HG03432 (cell line): ENCODE results near the gene GPHN.
"Not testable (repeated sequence)": the region's sequence is repeated elsewhere in the genome, so short reads cannot be mapped to it uniquely, and the experiment has no call there.

Source experiments
- ATAC-seq: cut with Tn5 transposase; IDR thresholded peaks from one replicate; pipeline ENCODE4 v1.9.1; 2021; ENCODE audit warnings: mild to moderate bottlenecking, moderate library complexity; ENCODE audit not compliant: unreplicated experiment

Gene GPHN

GRCh38 chr14:66758031-66758613 lies 250.2 kb downstream of the GPHN start:
- no peak for ATAC-seq

GRCh38 chr14:66772146-66772545 lies 264.2 kb downstream of the GPHN start:
- no peak for ATAC-seq

GRCh38 chr14:66782853-66783252 lies 274.9 kb downstream of the GPHN start:
- no peak for ATAC-seq

GRCh38 chr14:66790101-66790500 lies 282.2 kb downstream of the GPHN start:
- ATAC-seq: no peak

- ATAC-seq: no peak
Measured at GRCh38 chr14:66802962-66803361, 295.0 kb downstream of the GPHN start.

- no peak for ATAC-seq
Measured at GRCh38 chr14:66804141-66804540, 296.2 kb downstream of the GPHN start.

GRCh38 chr14:66813636-66814035 lies 305.7 kb downstream of the GPHN start:
- ATAC-seq: no peak

- ATAC-seq: no peak
Measured at GRCh38 chr14:66815687-66816086, 307.7 kb downstream of the GPHN start.

GRCh38 chr14:66824251-66824650 lies 316.3 kb downstream of the GPHN start:
- no peak for ATAC-seq

GRCh38 chr14:66827182-66827581 lies 319.2 kb downstream of the GPHN start:
- no peak for ATAC-seq

- no peak for ATAC-seq
Measured at GRCh38 chr14:66831173-66831572, 323.2 kb downstream of the GPHN start.

- ATAC-seq: no peak
Measured at GRCh38 chr14:66833816-66834215, 325.9 kb downstream of the GPHN start.

- not testable (repeated sequence) for ATAC-seq
Measured at GRCh38 chr14:66837436-66837835, 329.5 kb downstream of the GPHN start.

GRCh38 chr14:66842911-66843512 lies 335.1 kb downstream of the GPHN start:
- ATAC-seq: no peak

- ATAC-seq: no peak
Measured at GRCh38 chr14:66850258-66850888, 342.4 kb downstream of the GPHN start.

- ATAC-seq: no peak
Measured at GRCh38 chr14:66853311-66853710, 345.4 kb downstream of the GPHN start.

GRCh38 chr14:66857867-66858266 lies 349.9 kb downstream of the GPHN start:
- no peak for ATAC-seq

- no peak for ATAC-seq
Measured at GRCh38 chr14:66859063-66859671, 351.2 kb downstream of the GPHN start.

GRCh38 chr14:66881596-66881995 lies 373.6 kb downstream of the GPHN start:
- no peak for ATAC-seq

- ATAC-seq: no peak
Measured at GRCh38 chr14:66884149-66884548, 376.2 kb downstream of the GPHN start.

GRCh38 chr14:66900719-66901118 lies 392.8 kb downstream of the GPHN start:
- ATAC-seq: no peak

GRCh38 chr14:66910311-66910840 lies 402.4 kb downstream of the GPHN start:
- no peak for ATAC-seq
